NCI-H1105 treated with DMSO at 0.1 percent for 48 hours (cell line): ENCODE measurements around the gene CARM1.
"Not testable (repeated sequence)": the region's sequence is repeated elsewhere in the genome, so short reads cannot be mapped to it uniquely, and the experiment has no call there.

Experiments used
- DNase-seq: peaks from one replicate; lab custom pipeline; 2025; lab: John Stamatoyannopoulos, UW

CARM1 gene

GRCh38 chr19:10928563-10929401, 57.4 kb downstream of the CARM1 start, which contains the start of the genes TIMM29 and YIPF2:
Gene TIMM29, plus strand, starts transcription at chr19:10928811. Its CDS starts 12 bp downstream, at chr19:10928823.
Gene YIPF2, minus strand, starts transcription at chr19:10928639. Its CDS starts 229 bp downstream, at chr19:10928410.
- DNase-seq: peak; percentile 99

- DNase-seq: no peak
These were observed 58.0 kb downstream of the CARM1 start for GRCh38 chr19:10929402-10929794.

GRCh38 chr19:10935371-10936059, 64.2 kb downstream of the CARM1 start:
- no peak for DNase-seq

- DNase-seq: peak; percentile 90
These were observed 65.3 kb downstream of the CARM1 start for GRCh38 chr19:10936661-10937084.

- DNase-seq: not testable (repeated sequence)
These were observed 70.3 kb downstream of the CARM1 start for GRCh38 chr19:10941649-10942048.

GRCh38 chr19:10943412-10943811, 72.1 kb downstream of the CARM1 start:
- not testable (repeated sequence) for DNase-seq

GRCh38 chr19:10945264-10945663, 73.9 kb downstream of the CARM1 start:
- no peak for DNase-seq

GRCh38 chr19:10946958-10947657, 75.8 kb downstream of the CARM1 start:
- DNase-seq: no peak

- DNase-seq: no peak
These were observed 81.5 kb downstream of the CARM1 start for GRCh38 chr19:10952809-10953208.

- not testable (repeated sequence) for DNase-seq
These were observed 88.1 kb downstream of the CARM1 start for GRCh38 chr19:10959277-10959968.

- DNase-seq: peak; percentile 95
These were observed 89.1 kb downstream of the CARM1 start, which contains the start of gene SMARCA4 for GRCh38 chr19:10960314-10961072. Gene SMARCA4, plus strand, starts transcription at chr19:10961030. Its CDS starts 23,122 bp downstream, at chr19:10984152.

GRCh38 chr19:10961073-10961860, 89.9 kb downstream of the CARM1 start:
- peak; percentile 67 for DNase-seq

- DNase-seq: no peak
These were observed 91.5 kb downstream of the CARM1 start for GRCh38 chr19:10962863-10963262.

GRCh38 chr19:10963865-10964264, 92.5 kb downstream of the CARM1 start:
- no peak for DNase-seq

GRCh38 chr19:10964903-10965302, 93.5 kb downstream of the CARM1 start:
- DNase-seq: no peak

- no peak for DNase-seq
These were observed 94.0 kb downstream of the CARM1 start for GRCh38 chr19:10965398-10965797.

GRCh38 chr19:10966809-10967208, 95.5 kb downstream of the CARM1 start:
- no peak for DNase-seq

- peak; percentile 80 for DNase-seq
These were observed 97.3 kb downstream of the CARM1 start for GRCh38 chr19:10968527-10969135.

- no peak for DNase-seq
These were observed 99.9 kb downstream of the CARM1 start for GRCh38 chr19:10971107-10971726.
